ENCODE results near the gene PTPN3. TPM values are rescaled to one million over a fixed set of nuclear protein-coding genes. Genes with fewer than 3 reads are reported as not detected.
A peak's percentile ranks its signal among the peaks of the same experiment; 100 is the strongest.

PTPN3 gene
- total RNA-seq, 1 experiment from 2014 or later, result 20.2 TPM

- Histone ChIP-seq H3K27ac (no peak overlapping the region; the same call in 1 of the 2 replicates), H3K4me2 (no peak overlapping the region), H3F3A (ENCODE audit: insufficient read depth, low read depth) (peaks cover 12% of the 10 kb centered on the region; the same call in 1 of the 2 replicates), H2AFZ (no peak overlapping the region), H3K4me3 (no peak overlapping the region), H3K79me2 (ENCODE audit: low read depth) (no peaks in the 10 kb centered on the region), H3K9me2 (ENCODE audit: insufficient read depth) (no peaks in the 10 kb centered on the region), H3K4me1 (replicated peaks; ENCODE audit: insufficient read depth) (no peaks in the 10 kb centered on the region), H4K20me1 (ENCODE audit: insufficient read depth) (no peaks in the 10 kb centered on the region), H3K27me3 (ENCODE audit: insufficient read depth, low read depth) (no peaks in the 10 kb centered on the region), H3K36me3 (ENCODE audit: low read depth) (peaks cover 47% of the 10 kb centered on the region), H3K9me3 (ENCODE audit: insufficient read depth, low read depth) (no peaks in the 10 kb centered on the region)
- TF ChIP-seq CTCF (conservative IDR thresholded peaks at IDR 0.05), result no peak
- TF ChIP-seq EZH2 (IDR thresholded peaks at IDR 0.05; ENCODE audit: low read depth), result no peak
- ChIA-PET CTCF (interaction anchor here (0.7 kb wide), 1 partner anchor 279 kb away, joined by 3 read pairs; no protein-coding TSS in a partner anchor), POLR2A (ENCODE audit: unreplicated experiment) (no interaction called here)
- BruUV-seq (replicated peaks), result no TSS peak
- no peak for DNase-seq
- intact Hi-C loops (cut with micrococcal nuclease; ENCODE audit: unreplicated experiment), result loop anchor here (1.0 to 5.0 kb wide), 5 partner anchors 67 to 220 kb away; no protein-coding TSS in a partner anchor
Measured at GRCh38 chr9:109401990-109402318, 96.2 kb downstream of the PTPN3 start.

GRCh38 chr9:109401169-109401989, 96.7 kb downstream of the PTPN3 start:
- H3K27ac ChIP-seq, result no peak overlapping the region; the same call in 1 of the 2 replicates
- H3F3A ChIP-seq (ENCODE audit: insufficient read depth, low read depth), result peaks cover 12% of the 10 kb centered on the region; the same call in 1 of the 2 replicates
- ChIA-PET CTCF (no interaction called here), POLR2A (ENCODE audit: unreplicated experiment) (no interaction called here)
- no peaks in the 10 kb centered on the region for H3K79me2 ChIP-seq (ENCODE audit: low read depth)
- H2AFZ ChIP-seq, result no peak overlapping the region
- H3K27me3 ChIP-seq (ENCODE audit: insufficient read depth, low read depth), result no peaks in the 10 kb centered on the region
- peaks cover 42% of the 10 kb centered on the region for H3K36me3 ChIP-seq (ENCODE audit: low read depth)
- H3K9me3 ChIP-seq (ENCODE audit: insufficient read depth, low read depth), result no peaks in the 10 kb centered on the region
- no peak overlapping the region for H3K4me3 ChIP-seq
- peak; percentile 55 to 71 for DNase-seq
- H3K9me2 ChIP-seq (ENCODE audit: insufficient read depth), result no peaks in the 10 kb centered on the region
- H3K4me2 ChIP-seq, result no peak overlapping the region
- no peaks in the 10 kb centered on the region for H4K20me1 ChIP-seq (ENCODE audit: insufficient read depth)
- no peaks in the 10 kb centered on the region for H3K4me1 ChIP-seq (replicated peaks; ENCODE audit: insufficient read depth)
- intact Hi-C loops (cut with micrococcal nuclease; ENCODE audit: unreplicated experiment), result loop anchor here (1.0 to 5.0 kb wide), 4 partner anchors 75 to 219 kb away; no protein-coding TSS in a partner anchor
- TF ChIP-seq CTCF (conservative IDR thresholded peaks at IDR 0.05), result peak; percentile 89
- no peak for TF ChIP-seq EZH2 (IDR thresholded peaks at IDR 0.05; ENCODE audit: low read depth)
- BruUV-seq (replicated peaks), result no TSS peak

- CTCF ChIA-PET, result no interaction called here
- intact Hi-C loops (cut with micrococcal nuclease; ENCODE audit: unreplicated experiment), result no loop called here
- H3K36me3 ChIP-seq (ENCODE audit: low read depth), result peaks cover 34% of the 10 kb centered on the region
Measured at GRCh38 chr9:109399258-109399767, 98.8 kb downstream of the PTPN3 start.

More at GRCh38 chr9:109399258-109399767, 98.8 kb downstream of the PTPN3 start:
- no peaks in the 10 kb centered on the region for H4K20me1 ChIP-seq (ENCODE audit: insufficient read depth)
- H3K27ac ChIP-seq, result no peak overlapping the region
- no peaks in the 10 kb centered on the region for H3K79me2 ChIP-seq (ENCODE audit: low read depth)
- H3K9me3 ChIP-seq (ENCODE audit: insufficient read depth, low read depth), result no peaks in the 10 kb centered on the region
- H3K9me2 ChIP-seq (ENCODE audit: insufficient read depth), result no peaks in the 10 kb centered on the region
- peaks cover 12% of the 10 kb centered on the region; the same call in 1 of the 2 replicates for H3F3A ChIP-seq (ENCODE audit: insufficient read depth, low read depth)
- H3K4me3 ChIP-seq, result no peak overlapping the region
- no TSS peak for BruUV-seq (replicated peaks)
- H2AFZ ChIP-seq, result no peak overlapping the region
- POLR2A ChIA-PET (ENCODE audit: unreplicated experiment), result no interaction called here
- TF ChIP-seq EZH2 (IDR thresholded peaks at IDR 0.05; ENCODE audit: low read depth), result no peak
- no peak for TF ChIP-seq CTCF (conservative IDR thresholded peaks at IDR 0.05)
- DNase-seq, result no peak
- no peak overlapping the region for H3K4me2 ChIP-seq
- no peaks in the 10 kb centered on the region for H3K4me1 ChIP-seq (replicated peaks; ENCODE audit: insufficient read depth)
- H3K27me3 ChIP-seq (ENCODE audit: insufficient read depth, low read depth), result no peaks in the 10 kb centered on the region
